Stimulated activated CD4-positive, alpha-beta T cell treated with anti-CD3 and anti-CD28 coated beads, Interleukin-4, amount 100 ng/mL, for 1 hour (primary cell): ENCODE results near the gene TIE1.

Experiments
- DNase-seq: peaks from one replicate; pipeline ENCODE4 v3.0.0-alpha.2; 2020

The TIE1 gene

DNA sequence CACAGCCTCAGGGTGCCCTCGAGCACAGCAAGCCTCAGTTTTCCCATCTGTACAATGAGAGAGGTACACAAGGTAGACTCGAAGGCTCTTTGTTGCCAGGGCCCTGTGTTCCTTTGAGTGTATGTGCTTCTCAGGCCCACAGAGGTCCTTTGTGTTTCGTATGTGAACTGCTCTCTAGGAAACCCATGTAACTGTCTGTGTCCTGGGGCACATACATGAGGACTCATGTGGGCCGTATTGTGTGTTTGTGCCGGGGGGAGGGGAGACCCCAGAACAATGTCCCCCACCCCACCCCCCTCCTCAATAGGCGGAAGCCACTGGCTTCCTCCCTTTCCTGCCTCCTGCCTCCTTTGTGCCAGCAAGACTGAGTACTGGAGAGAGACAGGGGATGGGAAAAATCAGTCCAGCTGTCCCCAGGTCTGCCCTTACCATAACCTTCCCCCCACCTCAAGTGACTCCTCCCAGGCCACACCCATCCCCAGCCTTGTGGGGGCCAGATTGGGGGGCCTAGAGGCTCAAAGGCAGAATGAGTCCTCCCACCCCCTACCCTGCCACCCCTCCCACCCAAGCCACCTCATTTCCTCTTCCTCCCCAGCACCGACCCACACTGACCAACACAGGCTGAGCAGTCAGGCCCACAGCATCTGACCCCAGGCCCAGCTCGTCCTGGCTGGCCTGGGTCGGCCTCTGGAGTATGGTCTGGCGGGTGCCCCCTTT is at the start of gene TIE1:
TSS of gene TIE1 (plus strand) at position 605 of the 717 bp plus-strand sequence. CDS start at position 695, 90 bp downstream.
- no peak for DNase-seq

DNA sequence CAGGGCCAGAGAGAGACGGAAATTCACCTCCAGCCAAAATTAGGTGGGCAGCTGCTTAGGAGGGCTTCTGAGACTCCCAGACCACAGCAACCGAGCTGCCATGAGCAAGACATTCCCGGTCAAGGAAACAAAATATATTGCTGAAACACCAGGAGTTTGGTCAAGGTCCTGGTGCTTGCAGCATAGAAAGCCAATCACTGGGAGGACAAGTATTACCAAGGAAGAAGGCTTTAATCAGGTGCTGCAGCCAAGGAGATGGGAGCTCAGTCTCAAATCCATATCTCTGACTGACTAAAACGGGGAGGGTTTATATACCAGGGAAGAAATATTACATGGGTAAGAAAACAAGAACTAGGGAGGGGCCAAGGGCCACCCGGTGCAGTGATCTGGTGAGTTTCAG is 49.8 kb upstream of the TIE1 start:
- no peak for DNase-seq

DNA sequence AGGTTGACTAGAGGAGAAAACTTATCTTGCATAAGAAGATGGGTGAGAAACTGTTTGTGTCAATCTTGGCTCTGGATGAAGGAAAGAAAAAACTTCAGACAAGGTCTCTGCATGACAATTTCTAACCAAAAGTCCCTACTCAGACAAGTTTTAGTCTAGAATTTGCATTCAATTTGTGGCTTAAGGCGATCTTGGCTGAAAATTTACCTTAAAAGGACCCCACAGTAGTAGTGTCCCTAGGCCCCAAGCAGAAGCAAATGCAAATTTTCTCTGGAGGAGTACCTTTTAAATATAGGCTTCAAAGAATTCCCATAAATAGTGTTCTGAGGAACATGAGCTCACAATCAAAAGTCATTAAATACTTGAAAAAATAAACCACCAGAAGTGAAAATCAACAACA is 48.6 kb upstream of the TIE1 start:
- no peak for DNase-seq

DNA sequence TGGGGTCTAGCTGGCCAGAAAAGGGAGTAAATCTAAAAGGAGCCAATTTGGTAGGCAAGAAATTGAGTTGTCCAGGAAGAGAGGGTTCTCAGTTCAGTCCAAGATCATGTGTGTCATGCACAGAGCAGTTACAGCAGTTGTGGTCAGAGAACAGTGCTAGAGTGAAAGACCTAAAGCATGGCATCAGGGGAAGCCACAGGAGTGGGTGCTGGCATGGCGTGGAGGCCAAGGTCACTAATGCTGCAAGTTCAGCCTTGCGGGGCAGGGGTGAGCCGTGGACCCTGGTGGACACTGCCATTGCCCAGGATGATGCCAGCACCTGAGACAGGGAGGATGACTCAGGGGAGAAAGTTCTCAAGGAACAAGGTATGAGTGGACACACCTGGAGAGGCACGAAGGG is 47.6 kb upstream of the TIE1 start:
- no peak for DNase-seq

DNA sequence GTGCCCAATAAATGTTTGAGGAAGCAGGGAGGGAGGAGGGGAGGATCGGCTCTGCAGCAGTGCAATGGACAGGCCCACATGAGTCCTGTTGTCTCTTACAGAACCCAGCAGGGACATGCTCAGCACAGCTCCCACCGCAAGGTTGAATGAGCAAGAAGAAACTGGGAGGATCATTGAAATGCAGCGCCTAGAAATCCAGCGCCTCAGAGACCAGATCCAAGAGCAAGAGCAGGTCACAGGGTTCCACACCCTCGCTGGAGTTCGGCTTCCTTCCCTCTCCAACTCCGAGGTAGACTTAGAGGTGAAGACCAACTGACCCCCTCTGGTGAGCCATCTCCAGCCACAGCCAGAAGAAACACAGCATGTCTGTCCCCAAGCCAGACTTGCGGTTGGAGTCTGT is 46.9 kb upstream of the TIE1 start:
- DNase-seq, result no peak

DNA sequence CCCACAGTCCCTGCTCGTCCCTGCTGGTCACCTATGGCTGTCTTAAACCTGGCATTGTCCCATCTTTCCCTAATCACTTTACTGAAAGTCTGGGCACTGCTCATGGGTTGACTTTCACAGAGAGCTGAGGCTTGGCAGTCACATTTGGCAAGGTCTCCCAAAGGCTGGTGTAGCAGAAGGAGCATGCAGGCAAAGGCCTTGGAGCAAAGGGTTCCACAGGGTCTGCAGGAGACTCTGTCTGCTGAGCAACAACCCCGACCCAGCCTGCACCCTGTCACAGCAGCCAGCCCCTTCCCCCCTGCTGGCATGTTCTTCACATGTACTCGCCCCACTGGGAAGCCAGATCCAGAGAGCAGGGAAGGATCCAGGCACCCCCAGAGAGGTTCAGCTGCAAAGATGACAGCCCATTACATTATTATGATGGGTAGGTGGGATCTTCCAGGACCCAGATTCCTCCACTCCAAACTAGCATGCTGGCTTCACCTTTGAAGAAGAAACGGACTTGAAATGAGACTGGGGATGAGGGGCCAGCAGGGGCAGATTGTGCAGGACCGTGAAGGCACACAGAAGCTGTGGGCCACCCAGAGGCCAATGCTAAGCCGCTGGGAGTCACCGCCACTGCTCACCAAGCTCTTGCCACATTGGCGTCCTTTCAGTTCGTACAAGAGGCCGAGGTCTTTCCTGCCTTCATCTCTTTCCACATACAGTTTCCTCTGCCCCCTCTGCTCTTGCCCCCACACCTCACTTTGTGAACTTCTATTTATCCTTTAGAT is 45.2 kb upstream of the TIE1 start:
- DNase-seq, result no peak

DNA sequence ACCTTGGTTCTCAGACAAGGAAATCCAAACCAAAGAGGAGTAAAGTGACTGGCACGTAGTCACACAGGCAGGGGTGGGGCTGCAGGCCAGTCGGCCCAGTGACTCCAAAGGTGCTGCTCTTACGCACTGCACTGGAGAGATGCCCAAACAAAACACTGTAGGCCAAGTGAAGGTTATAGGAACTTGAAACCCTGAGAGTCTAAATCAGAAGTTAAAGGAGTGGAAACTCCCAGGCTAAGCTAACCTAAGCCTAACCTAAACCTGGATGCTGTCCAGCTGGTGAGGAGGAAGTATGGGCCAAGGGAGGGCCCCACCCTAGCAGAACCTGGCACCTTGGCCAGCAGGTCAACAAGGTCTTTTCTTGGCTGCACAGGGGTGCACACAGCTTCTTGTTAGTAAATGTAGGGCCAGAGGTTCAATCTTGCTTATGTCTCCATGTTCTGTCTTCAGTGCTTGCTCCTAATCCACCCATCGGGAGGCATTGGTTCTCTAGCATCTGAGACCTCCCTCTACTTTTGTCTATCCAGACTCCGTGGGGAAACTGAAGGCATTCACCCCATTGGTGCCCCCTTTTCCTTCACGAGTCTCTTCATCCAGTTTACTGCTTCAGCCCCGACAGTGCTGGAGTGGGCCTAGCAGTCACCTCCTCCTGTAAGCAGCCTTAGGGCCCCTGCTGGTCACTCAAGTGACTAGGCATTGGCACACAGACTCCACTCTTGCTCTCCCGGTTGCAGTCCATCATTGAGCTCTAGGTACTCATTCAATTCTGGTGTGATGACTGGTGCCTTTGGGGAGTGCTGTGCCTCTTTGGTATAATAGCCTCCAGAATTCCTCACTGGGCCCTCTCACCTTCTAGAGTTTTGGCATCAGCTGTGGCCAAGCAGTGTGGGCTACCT is 43.9 kb upstream of the TIE1 start:
- DNase-seq, result no peak

DNA sequence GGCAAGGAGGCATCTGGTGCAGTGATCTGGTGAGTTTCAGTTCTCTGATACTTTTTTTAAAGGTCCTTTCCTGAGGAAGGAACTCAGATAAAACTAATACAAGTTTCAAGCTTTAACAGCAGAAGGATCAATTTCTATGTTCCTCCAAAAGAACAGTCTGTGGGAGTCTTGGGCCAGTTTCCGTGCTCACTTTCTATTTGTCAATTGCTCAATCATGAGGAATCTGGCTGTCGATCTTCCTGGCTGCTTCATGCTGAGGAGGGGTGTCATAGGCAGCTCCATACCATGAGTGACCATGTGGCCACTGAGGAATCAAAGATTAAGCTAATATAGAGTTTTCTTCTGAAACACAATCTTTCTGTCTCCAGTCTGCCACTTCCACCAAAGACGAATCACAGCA is 42.4 kb upstream of the TIE1 start:
- DNase-seq, result no peak

DNA sequence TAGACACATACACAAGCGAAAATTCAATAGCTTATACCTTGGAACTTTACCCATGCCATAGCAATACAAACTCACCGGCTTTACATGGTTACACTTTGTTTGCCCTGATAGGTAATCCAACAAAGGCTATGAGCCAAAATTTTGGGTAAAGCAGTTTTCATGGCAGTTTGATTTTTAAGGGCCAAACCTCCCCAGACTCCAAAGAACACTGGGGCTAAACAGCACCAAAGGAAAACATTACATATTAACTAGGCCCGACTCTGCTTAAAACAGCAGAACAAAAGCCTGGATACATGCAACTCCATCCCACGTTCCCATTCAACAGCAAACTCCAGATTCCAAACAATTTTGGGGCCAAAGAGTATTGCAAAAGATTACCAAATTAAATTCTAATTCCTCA is 35.4 kb upstream of the TIE1 start:
- no peak for DNase-seq

DNA sequence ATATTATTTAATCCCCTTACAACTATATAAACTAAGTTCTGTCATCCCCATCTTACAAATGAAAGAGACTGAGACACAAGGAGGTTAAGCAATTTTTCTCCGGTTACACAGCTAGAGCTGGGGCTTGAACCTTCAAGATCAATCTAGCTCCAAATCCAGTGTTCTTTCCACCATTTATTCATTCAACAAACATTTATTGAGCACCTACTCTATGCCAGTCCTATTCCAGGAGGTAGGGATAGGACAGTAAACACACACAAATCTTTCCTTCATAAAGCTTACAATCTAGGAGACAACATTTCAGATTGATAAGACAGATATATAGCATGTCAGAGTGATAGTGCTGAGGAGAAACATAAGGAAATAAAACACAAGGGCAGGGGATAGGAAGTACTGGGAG is 33.9 kb upstream of the TIE1 start:
- no peak for DNase-seq

DNA sequence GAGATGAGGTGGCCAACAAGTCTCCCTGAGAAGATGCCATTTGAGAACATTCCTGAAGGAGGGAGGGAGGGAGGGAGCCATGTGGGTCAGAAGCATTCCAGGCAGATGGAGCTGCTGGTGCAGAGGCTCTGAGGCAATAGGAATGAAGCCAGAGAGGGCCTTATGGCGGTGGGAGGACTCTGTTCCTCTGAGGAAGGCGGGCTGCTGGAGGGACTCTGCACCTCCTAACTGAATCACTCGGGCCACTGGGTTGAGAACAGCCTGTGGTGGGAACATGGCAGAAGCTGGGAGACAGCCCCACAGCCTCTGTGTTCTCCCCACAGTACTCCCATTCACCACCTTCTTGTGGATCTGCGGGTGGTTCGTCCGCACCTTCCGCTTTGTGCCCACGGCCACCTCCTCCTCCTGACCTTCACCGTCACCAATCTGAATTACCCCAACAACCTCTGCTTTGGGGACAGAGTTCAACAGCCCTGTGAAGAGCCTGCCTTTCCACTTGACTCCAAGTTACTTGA is 33.4 kb upstream of the TIE1 start:
- DNase-seq, result no peak

DNA sequence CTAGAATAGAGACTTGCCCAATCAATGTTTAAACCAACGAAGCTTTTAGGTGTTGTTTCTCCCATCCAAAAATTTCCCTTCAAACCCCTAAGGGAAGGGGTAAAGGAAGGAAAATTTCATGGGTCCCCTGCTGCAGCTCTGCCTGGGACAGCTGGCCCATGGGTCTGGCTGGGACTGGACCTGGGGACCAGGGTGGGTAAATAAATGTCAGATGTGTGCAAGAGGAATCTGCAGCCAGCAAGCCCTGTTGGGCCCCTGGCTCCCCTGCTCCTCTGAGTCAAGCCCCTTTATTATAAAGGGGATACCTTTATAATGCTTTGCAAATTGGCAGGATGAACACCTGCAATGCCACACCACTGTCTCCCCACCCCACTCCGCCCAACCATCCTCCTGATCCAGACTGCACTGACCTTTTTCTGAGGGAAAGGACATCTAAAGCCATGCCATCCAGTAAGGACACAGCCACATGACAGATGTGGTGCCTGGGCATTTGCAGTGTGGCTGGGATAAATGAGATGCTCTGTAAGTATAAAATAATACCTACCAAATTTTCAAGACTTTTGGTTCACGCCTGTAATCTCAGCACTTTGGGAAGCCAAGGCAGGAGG is 32.9 kb upstream of the TIE1 start:
- DNase-seq, result no peak

DNA sequence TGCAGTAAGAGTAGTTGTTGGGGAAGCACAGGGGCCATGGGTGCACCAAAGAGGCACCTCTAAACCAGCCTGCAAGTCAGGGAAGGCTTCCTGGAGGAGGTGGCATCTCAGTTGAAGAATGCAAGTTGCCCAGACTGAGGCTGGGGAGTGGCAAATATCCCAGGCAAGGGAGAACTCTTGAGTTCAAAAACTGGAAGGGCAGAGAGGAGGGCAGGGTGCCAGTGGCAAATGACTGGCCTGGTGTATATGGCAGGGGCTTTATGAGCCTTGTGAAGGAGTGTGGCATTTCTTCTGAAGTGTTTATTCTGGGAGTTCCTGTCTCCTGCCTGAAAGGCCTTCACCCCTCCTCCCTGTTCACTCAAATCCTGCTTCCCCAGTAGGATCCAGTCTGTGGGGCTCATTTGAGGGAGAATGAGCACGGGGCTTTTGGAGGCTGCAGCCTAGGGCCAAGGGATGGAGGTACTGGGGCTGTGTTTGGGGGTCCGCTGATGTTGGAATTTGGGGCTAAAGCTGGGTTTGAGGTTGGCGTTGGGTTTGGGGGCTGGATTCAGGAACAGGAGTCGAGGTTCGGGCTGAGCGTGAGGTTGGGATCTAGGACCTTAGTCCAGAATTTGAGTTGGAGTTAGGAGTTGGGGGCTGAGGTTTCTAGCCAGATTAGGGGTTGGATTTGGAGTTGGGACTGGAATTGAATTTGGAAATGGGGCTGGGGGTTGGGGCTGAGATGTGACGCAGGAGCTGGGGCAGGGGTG is 31.0 kb upstream of the TIE1 start, which contains the start of gene TMEM125:
TSS of gene TMEM125 (plus strand) at position 357 of the 749 bp plus-strand sequence. CDS start 2,740 bp downstream, outside the sequence.
- no peak for DNase-seq

DNA sequence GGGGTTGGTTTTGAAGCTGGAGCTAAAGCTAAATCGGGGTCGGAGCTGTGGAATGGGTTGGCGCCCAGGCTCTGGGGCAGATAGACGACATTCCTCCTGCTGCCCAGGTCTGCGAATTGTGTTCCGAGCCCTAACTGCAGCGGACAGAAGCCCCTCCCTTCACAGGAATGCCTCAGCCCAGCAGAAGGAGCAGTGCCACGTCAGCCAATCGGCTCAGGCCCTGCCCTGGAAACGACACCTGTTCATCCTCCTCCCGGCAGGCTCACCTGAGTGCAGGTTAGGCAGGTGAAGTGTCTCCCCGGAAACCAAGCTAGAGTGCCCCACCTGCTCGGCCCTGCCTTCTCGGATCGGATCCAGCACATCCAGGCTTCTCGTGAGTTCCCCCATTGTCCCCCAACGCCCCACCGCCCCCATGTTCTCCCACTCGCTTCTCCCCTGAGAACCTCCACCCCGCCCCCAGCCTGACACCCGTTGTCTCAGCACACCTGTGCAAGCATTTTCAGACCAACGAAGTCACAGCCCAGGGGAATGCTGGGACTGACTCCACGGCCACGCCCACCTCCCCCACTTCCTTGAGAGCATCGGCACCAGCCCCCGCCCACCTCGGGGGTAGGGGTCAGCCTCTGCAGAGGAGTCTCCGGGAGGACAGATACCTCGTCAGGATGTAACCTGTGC is 30.2 kb upstream of the TIE1 start:
- DNase-seq, result peak; percentile 26

DNA sequence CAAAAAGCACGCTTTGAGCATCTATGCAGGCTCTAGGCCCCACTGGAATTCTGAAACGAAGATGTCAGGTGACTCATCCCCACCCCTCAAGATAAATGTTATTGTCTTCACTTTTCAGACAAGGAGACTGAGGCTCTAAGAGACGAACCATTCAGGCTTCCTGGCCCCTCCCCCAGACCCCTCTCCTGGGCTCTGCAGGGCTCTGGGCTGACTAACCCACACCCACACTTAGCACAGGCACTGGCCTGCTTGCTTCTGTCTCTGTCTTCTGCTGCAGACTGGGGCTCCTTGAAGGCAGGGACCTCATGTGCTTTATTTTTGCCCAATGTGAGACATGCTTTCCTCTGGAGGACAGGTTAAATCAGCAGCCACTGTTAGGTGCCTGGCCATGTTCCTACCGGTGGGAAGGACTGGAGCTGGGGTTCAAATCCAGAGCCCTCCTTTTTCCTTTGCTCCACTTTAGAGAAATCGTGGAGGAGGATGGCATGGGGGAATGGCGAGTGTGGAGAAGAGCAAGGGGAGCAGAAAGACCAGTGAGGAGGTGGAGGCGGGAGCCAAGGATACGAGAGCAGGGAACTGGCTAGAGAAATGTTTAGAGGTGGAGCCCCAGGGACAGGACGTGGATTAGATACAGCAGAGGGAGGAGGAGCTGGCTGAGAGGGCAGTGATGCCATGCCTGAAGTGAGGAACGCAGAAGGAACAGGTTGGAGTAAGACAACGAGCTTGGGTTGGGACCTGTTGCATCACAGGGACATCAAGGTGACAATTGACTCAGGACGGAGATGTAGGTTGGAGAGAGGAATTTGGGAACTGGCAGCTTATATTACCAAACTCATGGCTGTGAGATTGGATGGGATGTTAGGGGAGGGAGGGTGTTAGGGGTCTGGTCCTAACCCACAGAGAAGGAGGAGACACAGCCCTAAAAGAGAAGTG is 29.3 kb upstream of the TIE1 start:
- DNase-seq, result no peak

DNA sequence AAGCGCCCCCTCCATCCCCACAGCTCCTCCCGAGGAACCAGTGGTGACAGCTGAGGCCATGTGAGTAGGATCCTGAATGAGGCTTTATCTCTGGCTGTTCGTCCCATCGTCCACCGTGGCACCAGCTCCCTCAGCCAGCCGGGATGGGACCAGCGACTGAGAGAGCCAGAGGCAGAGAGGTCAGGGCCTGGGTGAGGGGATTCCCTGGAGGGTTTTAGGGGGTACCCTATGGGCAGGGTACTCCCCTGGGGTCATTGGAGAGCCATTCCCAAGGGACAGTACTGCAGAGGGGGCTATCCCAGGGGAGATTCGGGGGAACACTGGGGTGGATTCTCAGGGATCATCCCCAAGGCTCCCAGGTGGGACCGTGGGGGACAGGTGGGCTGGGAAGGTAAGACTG is 28.6 kb upstream of the TIE1 start:
- no peak for DNase-seq

DNA sequence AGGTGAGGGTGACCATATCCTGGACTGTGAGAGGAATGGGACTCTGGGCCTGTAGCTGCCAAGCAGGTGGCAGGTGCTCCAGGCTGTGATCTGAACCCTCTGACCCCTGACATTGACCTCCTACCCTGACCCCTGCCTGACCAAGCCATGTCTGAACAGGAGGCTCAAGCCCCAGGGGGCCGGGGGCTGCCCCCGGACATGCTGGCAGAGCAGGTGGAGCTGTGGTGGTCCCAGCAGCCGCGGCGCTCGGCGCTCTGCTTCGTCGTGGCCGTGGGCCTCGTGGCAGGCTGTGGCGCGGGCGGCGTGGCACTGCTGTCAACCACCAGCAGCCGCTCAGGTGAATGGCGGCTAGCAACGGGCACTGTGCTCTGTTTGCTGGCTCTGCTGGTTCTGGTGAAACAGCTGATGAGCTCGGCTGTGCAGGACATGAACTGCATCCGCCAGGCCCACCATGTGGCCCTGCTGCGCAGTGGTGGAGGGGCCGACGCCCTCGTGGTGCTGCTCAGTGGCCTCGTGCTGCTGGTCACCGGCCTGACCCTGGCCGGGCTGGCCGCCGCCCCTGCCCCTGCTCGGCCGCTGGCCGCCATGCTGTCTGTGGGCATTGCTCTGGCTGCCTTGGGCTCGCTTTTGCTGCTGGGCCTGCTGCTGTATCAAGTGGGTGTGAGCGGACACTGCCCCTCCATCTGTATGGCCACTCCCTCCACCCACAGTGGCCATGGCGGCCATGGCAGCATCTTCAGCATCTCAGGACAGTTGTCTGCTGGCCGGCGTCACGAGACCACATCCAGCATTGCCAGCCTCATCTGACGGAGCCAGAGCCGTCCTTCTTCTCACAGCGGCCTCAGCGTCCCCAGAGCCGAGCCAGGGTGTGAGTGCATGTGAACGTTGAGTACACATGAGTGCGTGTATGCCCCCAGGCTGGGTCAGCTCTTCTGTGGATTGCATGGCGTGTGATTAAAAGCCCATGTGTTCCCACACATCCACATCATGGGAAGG is 27.9 kb upstream of the TIE1 start:
- no peak for DNase-seq

DNA sequence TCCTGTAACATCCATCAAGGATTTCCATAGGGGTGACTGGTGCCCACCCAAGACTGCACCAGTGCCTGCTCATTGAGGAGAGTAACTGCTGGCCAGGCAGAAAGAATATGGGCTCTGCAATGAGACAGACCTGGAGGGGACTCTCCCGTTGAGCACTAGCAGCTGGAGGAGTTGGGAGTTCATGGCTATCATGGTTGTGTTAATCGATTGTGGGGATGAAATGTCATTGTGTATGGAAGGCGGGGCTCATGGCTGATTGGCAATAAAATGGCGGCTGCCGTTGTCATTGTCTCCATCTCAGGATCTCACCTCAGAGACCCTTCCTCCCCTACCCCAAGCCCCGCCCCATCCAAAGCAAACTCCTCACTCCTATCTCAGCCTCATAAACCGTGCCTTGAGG is 27.1 kb upstream of the TIE1 start:
- DNase-seq, result no peak
